ENCODE measurements around the gene MAML3.

The MAML3 gene

DNA sequence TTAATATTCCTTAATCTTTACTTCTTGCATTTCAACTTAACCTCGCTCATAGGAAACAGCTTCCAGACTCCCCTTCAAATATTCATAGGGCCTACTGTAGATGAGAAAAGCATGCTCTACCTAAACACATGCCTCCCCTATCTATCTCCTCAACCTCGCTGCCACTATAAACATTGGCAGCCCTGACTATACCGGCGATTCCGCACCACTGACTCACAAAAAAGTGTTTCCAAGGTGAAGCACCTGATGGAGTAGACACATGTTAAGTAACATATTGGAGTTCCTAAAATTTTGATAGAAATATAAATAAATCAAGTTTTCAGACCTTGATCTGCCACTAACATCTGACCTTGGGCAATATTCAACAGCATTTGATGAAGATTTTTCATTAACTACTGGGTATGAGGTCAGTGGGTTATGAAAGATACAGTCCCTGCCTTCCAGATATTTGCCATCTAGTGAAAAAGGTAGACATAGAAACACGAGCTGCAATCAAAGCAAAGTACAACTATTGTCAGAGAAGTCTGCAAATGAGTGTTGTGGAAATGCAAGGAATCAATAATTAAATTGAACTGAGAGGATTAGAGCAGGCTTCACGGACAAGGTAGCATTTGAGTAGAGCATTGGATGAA, 184.2 kb downstream of the MAML3 start:
- TF ChIP-seq CTCF (IDR thresholded peaks at IDR 0.05) = no peak
- DNase-seq = no peak
- no peak overlapping the region for H3K27ac Mint-ChIP-seq
- no peaks in the 10 kb centered on the region for H3K9me3 Mint-ChIP-seq
- H3K4me1 Mint-ChIP-seq = peaks cover 37% of the 10 kb centered on the region
- H3K4me3 Mint-ChIP-seq = no peak overlapping the region
- H3K36me3 Mint-ChIP-seq (ENCODE audit: low read depth) = peaks cover 3% of the 10 kb centered on the region
- no peaks in the 10 kb centered on the region for H3K27me3 Mint-ChIP-seq (ENCODE audit: low read depth, poor library complexity)

GRCh38 chr4:139968831-139969230, 185.2 kb downstream of the MAML3 start:
- no peaks in the 10 kb centered on the region for H3K9me3 Mint-ChIP-seq
- no peak overlapping the region for H3K27ac Mint-ChIP-seq
- H3K4me1 Mint-ChIP-seq = peaks cover 34% of the 10 kb centered on the region
- H3K36me3 Mint-ChIP-seq (ENCODE audit: low read depth) = no peaks in the 10 kb centered on the region
- no peaks in the 10 kb centered on the region for H3K27me3 Mint-ChIP-seq (ENCODE audit: low read depth, poor library complexity)
- TF ChIP-seq CTCF (IDR thresholded peaks at IDR 0.05) = no peak
- H3K4me3 Mint-ChIP-seq = no peak overlapping the region
- DNase-seq = no peak

DNA sequence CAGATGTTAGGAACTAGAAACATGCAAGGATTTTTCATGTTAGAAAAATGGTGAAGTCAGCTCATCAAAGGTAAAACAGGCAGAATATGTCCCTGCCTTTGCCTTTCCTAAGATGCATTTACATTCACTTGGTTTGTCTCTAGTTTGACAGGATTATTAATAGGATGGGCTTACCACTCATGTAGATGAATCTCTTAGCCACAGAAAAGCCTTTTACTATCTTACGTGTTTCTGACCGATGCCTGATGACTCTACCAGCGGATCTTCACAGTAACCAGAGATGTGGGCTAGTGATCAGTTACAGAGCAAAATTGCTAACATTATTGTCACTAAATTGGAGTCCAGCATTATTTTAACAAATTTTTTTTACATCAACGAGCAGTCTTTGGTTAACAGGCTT, 187.6 kb downstream of the MAML3 start:
- H3K27ac Mint-ChIP-seq = peak overlapping the region; percentile 2
- peaks cover 38% of the 10 kb centered on the region for H3K4me1 Mint-ChIP-seq
- DNase-seq = no peak
- H3K9me3 Mint-ChIP-seq = no peaks in the 10 kb centered on the region
- no peaks in the 10 kb centered on the region for H3K27me3 Mint-ChIP-seq (ENCODE audit: low read depth, poor library complexity)
- no peak for TF ChIP-seq CTCF (IDR thresholded peaks at IDR 0.05)
- no peaks in the 10 kb centered on the region for H3K36me3 Mint-ChIP-seq (ENCODE audit: low read depth)
- H3K4me3 Mint-ChIP-seq = no peak overlapping the region

- no peak for DNase-seq
- H3K27ac Mint-ChIP-seq = peak overlapping the region; percentile 2
- no peaks in the 10 kb centered on the region for H3K9me3 Mint-ChIP-seq
- TF ChIP-seq CTCF (IDR thresholded peaks at IDR 0.05) = no peak
- H3K4me1 Mint-ChIP-seq = peaks cover 42% of the 10 kb centered on the region
- H3K4me3 Mint-ChIP-seq = no peak overlapping the region
- H3K36me3 Mint-ChIP-seq (ENCODE audit: low read depth) = no peaks in the 10 kb centered on the region
- no peaks in the 10 kb centered on the region for H3K27me3 Mint-ChIP-seq (ENCODE audit: low read depth, poor library complexity)
These were observed 188.2 kb downstream of the MAML3 start for GRCh38 chr4:139965789-139966188.

- Mint-ChIP-seq H3K4me3 (no peak overlapping the region), H3K9me3 (no peaks in the 10 kb centered on the region), H3K4me1 (peaks cover 62% of the 10 kb centered on the region), H3K27me3 (ENCODE audit: low read depth, poor library complexity) (no peaks in the 10 kb centered on the region), H3K36me3 (ENCODE audit: low read depth) (no peaks in the 10 kb centered on the region), H3K27ac (no peak overlapping the region)
- DNase-seq = no peak
- TF ChIP-seq CTCF (IDR thresholded peaks at IDR 0.05) = no peak
These were observed 190.3 kb downstream of the MAML3 start for GRCh38 chr4:139963708-139964107.

DNA sequence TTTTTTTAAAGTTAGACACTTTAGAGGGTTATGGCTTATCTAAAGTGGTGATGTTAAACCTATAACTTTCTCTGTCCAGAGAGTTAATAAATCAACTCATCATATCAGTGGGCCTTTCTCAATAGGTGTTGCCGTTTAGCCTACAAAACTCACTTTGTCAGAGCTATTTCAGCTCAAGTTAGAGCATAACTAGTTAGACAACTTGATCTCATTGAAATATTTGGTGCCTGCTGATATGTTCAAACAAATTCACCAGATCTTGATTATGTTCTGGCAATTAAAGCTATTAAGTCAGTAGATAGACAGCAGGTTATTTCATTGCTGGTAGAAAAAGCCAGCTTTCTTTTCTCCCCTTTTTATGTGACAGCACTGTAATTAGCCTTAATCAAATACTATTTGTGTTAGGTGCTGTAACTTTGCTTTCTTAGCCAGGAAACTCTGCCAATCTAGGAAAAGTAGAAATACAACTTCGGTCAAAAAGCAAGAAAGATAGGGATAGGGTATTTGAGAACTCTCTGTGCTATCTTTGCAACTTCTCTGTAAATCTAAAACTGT, 191.8 kb downstream of the MAML3 start:
- Mint-ChIP-seq H3K9me3 (no peaks in the 10 kb centered on the region), H3K4me1 (peaks cover 61% of the 10 kb centered on the region), H3K36me3 (ENCODE audit: low read depth) (no peaks in the 10 kb centered on the region), H3K27me3 (ENCODE audit: low read depth, poor library complexity) (no peaks in the 10 kb centered on the region), H3K4me3 (no peak overlapping the region), H3K27ac (no peak overlapping the region)
- TF ChIP-seq CTCF (IDR thresholded peaks at IDR 0.05) = no peak
- no peak for DNase-seq
